ENCODE measurements around the gene EMC10.
"Not testable (repeated sequence)": the region's sequence is repeated elsewhere in the genome, so short reads cannot be mapped to it uniquely, and the experiment has no call there.

The EMC10 gene

DNA sequence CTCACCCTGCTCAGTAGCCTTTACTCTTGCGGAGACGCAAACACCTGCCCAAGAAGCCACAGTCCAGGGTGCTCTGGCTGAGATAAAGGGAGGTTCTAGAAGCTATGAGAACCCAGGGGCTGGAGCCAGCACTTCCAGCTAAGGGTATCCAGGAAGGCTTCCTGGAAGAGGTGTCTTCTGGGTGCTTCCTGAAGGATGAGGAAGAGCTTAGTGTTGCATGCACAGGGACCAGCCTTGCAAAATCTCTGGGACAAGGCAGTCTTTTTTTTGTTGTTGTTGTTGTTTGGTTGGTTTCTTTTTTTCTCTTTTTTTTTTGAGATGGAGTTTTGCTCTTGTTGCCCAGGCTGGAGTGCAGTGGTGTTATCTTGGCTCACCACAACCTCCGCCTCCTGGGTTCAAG, 23.1 kb upstream of the EMC10 start:
- no peak for DNase-seq

DNA sequence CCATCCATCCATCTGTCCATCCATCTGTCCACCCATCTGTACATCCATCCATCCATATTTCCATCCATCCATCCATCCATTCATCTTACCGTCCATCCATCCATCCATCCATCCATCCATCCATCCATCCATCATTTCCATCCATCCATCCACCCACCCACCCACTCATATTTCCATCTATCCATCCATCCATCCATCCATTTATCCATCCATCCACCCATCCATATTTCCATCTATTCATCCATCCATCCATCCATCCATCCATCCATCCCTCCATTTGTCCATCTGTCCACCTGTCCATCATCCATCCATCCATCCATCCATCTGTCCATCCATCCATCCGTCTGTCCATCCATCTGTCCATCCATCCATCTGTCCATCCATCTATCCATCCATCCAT, 20.3 kb upstream of the EMC10 start:
- no peak for DNase-seq

DNA sequence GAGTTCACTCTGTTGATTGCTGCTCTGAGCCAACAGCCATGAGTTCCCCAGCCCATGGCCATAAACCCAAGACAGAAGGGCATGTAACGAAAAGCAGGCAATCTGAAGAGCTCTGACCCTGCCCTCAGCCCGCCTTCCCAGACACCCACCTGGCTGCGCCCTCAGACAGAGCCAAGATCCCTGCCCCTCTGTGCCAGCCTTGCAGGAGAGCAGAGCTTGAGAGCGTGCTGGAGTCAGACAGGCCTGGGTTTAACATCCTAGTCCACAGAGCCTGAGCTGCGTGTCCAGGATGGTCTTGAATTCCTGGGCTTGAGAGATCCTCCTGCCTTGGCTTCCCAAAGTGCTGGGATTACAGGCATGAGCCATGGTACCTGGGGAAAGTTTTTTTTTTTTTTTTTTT, 19.0 kb upstream of the EMC10 start:
- DNase-seq = no peak

DNA sequence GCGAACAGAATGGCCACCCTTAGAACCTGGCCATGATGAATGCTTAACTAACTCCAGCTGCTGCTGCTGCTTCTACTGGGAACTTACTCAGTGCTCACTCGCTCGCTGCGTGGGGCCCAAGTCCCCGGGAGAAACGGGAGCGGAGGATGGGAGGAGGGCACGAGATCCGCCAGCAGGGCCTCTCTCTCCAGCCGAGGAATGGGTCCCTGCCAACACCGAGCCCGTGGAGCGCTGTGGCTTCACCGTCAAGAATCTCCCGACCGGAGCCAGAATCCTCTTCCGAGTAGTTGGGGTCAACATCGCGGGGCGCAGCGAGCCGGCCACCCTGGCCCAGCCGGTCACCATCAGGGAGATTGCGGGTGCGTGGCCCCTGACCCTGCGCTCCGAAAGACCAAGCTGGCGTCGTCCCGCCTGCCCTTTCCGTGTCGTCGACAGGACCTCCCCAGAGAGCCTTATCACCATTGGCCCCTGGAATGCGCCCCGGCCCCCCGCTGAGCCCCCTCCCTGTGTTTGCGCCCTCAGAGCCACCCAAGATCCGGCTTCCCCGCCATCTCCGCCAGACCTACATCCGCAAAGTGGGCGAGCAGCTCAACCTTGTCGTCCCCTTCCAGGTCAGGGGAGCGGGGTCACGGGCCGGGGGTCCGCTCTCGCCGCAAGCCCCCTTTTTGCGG, 17.8 kb upstream of the EMC10 start:
- no peak for DNase-seq

DNA sequence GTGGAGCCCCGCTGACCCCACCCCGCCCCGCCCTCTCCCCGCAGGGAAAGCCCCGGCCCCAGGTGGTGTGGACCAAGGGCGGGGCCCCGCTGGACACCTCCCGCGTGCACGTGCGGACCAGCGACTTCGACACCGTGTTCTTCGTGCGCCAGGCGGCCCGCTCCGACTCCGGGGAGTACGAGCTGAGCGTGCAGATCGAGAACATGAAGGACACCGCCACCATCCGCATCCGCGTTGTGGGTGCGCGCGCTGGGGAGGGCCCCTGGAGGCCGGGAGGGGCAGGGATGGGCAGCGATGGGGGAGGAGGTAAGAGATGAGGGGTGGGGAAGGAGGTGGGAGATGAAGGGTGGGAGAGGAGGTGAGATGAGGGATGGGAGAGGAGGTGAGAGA, 17.2 kb upstream of the EMC10 start:
- no peak for DNase-seq

DNA sequence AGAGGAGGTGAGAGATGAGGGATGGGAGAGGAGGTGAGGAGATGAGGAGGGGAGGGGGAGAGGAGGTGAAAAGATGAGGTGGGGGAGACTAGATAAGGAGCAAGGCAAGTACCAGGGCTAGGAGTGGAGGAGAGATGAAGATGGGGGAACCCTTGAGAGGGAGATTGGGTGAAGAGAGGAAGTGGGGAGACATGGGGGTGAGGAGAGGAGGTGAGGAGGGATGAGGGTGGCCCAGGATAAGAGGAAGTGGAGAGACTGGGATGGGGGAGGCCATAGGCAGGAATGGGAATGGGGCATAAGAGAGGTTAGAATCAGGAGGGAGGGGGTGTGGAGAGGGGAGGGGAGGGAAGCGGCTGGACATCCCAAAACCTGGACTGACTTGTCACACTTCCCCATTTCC, 16.7 kb upstream of the EMC10 start:
- no peak for DNase-seq

DNA sequence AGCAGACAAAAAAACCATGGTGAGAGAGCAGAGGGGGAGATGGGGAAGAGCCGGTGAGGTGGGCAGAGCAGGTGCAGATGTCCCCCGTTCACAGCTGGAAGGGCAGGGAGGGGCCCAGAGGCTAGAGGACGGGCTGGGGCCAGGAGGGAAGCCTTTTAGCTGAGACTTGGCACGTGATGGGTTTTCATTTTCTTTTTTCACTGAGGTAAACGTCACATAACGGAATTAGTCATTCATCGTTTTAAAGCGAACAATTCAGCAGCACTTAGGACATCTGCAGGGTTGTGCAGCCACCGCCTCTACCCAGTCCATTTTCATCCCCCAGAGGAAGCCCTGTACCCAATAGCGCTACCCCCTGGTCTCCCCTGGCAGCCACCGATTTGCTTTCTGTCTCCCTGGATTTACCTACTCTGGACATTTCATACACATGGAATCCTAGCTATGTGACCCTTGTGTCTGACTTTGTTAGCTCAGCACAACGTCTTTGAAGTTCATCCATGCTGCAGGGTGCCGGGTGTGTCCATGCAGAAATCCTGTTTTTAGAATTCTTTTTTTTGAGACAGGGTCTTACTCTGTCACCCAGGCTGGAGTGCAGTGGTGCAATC, 16.0 kb upstream of the EMC10 start:
- no peak for DNase-seq

DNA sequence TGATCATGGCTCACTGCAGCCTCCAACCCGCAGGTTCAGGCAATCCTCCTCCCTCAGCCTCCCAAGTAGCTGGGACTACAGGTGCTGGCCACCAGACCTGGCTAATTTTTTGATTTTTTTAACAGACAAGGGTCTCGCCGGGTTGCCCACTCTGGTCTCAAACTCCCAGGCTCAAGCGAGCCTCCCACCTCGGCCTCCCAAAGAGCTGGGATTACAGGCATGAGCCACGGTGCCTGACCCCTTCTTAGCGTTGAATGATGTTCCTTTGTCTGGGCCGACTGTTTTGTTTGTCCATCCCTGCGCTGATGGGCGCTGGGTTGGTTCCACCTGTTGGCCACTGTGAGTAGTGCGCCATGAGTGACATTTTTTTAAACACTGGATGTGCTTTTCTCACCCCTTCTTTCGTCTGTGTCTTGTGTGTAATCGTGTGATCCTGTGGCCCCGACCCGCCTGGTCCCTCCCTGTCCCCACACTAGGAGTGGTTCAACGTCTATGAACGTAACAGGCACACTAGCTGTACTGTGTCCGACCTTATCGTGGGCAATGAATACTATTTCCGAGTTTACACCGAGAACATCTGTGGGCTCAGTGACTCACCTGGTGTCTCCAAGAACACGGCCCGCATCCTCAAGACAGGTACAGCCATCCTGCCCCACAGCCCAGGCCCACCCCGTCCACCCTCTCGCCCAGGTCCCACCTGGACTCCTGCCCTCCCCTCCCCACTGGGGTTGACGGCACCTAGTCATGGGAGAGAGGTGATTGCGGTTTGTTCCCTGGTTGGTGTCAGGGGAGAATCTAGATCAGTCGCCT, 15.0 kb upstream of the EMC10 start:
- no peak for DNase-seq

DNA sequence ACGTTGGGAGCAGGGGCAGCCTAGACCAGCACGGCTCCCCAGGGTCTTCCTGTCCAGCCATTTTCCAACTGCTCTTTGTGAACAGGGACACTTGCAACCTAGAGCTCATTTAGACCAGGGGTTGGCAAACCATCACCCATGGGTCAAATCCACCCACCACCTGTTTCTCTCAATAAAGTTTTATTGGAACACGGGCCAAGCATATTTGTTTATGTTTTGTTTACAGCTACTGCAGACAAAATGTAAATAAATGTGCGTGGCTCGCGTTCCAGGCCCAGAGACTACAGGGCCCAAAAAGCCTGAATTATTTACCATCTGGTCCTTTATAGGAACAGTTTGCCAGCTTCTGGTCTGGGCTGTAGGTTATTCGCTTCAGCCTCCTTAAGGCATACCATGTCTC, 13.3 kb upstream of the EMC10 start:
- DNase-seq = no peak

DNA sequence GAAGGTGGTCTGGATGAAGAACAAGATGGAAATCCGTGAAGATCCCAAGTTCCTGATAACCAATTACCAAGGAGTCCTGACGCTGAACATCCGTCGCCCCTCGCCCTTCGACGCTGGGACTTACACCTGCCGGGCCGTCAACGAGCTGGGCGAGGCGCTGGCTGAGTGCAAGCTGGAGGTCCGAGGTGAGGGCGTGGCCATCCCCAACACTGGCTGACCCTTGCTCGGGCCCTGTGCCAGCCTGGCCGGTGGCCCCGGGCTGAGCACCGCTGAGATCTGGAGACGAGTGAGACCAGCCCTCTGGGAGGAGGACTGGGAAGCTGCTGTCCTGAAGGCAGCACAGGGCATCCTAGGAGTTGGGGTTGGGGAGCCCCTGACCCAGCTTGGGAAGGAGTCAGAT, 12.0 kb upstream of the EMC10 start:
- no peak for DNase-seq

DNA sequence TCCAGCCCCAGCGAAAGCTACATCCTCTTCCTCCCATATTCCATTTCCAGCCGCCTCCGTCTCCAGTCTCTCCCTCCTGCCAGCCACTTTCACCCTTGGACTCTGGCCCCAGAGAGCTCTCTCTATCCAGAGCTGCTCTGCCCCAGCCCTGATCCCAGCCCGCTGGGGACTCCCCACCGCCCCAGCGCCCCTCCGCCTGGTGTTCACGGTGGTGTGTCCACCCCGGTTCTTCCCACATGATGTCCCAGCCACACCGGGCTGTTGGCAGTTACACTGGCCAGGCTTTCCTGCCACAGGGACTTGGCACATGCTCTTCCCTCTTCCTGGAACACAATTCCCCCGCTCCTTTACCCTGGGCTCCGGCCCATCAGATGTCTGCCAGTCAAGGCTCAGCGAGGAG, 11.3 kb upstream of the EMC10 start:
- no peak for DNase-seq

DNA sequence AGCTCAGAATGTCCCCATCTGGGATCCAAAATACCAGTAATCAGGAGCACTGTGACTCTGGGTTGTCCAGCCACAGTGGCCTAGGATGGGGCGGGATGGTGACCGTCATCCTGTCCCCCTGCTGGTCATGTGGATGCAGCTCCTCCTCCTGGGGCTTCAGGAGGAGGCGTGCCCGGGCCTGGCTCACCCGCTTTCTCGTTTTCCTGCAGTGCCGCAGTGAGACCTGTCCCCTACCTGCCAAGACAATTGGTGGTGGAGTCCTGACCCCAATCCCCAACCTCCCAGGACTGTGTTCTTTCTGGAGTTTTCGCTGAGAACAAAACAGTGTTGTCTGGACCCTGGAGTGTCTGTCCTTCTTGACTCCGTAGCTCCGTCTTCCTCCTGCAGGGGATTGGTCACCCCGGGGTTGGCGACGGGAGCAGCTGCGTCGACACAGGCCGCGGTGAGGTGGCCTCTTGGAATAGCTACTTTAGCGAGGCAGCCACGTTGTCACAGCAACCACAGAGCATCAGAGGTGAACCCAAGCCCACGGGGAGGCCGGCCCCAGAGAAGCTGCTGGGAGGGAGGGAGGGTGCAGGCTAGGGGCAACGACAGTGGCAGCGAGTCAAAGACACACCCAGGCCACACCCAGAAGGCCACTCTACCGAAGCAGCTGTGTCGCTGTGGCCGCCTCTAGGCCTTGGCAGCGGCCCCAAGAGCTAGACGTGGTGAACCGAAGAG, 10.2 kb upstream of the EMC10 start:
- no peak for DNase-seq

DNA sequence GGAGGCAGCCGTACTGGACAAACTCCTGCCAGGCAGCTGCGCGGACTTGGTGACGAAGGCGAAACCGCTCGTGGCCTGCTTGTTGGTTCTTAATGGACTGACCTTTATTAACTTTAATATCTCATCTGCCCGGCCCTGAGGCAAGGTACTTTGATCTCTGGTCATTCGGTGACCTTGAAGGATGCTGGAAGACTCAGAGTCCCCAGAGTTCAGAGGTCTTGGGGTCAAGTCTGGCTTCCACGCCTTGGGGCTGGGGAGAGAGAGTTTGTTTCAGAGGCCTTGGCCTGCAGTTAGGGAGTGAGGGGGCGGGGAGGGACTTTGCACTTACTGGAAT, 9.6 kb upstream of the EMC10 start:
- DNase-seq = no peak

DNA sequence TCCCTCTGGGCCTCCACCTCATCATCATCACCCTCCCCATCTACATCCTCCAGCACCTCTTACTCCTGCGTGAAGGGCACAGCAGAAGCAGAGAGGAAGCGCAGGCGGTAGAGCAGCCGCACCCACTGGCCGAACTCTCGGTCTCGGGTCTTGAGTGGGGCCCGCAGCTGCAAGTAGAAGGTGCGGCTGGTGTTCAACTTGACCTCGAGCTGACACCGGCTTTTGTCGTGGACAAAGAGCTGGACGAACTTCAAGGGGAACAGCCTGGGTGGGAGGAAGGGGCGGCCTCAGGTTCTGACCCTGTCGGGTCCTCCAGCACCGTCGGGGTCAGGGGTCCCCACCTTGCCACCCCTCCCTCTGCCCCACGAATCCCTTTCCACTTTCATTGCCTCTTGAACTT, 8.7 kb upstream of the EMC10 start:
- DNase-seq = no peak

DNA sequence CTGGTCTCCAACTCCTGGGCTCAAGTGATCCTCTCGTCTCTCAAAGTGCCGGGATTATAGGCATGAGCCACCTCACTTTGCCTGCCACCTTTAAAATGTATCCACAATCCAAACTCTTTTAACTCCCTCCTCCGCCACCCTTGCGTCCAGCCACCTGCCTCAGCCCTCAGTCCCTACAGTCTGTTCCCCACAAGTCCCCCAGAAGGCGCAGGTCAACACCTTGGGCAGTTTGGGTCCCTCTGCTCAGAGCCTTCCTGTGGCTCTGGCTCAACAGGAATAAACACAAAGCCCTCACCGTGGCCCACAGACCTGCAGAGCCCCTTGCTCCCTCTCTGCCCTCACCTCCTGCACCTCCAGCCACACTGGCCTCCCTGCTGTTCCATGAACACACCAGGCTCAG, 7.5 kb upstream of the EMC10 start:
- DNase-seq = no peak

DNA sequence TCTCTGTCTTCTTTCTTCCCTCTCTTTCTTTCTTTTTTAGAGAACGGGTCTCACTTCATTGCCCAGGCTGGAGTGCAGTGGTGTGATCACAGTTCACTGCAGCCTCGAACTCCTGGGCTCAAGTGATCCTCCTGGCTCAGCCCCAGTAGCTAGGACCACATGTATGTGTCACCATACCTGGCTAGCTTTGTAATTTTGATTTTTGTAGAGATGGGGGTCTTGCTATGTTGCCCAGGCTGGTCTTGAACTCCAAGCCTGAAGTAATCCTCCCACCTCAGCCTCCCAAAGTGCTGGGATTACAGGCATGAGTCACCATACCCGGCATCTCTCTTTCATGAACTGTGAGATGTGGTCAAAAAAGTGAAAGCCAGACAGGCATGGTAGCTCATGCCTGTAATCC, 3.0 kb upstream of the EMC10 start:
- DNase-seq = not testable (repeated sequence)

DNA sequence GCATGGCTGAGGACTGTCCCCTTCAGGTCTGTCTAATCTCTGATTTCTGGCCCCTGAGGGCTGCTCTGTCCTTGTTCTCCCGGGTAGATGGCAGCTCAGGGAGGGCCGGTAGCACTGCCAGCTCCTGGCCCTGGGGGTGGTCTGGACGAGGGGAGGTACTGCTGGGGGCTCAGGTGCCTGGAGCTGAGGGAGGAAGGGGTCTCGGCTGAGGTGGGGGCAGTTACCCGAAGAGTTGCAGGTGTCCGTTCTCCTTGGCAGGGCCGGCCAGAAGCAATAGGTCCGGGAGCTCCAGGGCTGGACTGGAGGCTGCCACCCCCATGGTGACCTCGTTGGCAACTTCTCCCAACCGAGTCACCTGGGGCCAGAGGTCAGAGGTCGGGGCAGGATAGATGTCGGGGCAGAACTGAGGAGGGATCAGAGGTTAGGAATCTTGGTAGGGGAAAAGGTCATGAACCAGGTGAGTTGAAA, 1.2 kb upstream of the EMC10 start:
- DNase-seq = no peak

DNA sequence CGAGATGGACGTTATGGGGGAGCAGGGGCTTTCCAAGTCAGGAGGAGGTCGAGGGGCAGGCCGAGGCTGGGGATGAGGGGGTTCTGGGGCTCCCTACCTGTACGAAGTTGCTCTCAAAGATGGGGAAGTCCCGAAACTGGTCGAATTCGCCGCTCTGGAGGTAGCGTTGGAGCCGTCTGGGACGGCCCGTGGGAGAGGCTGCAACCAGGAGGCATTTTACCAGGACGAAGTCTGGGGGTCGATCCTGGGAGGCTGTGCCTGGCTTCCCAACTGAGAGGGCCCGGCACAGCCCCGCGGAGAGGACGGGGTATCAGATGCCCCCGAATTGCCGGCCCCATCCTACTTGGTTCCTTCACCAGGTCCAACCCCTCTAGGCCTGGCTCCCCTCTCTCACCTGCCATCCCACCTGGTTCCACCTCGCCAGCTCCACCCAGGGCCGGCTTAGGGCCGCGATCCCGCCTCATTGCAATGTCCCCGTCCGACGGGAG, 527 bp upstream of the EMC10 start:
- no peak for DNase-seq

DNA sequence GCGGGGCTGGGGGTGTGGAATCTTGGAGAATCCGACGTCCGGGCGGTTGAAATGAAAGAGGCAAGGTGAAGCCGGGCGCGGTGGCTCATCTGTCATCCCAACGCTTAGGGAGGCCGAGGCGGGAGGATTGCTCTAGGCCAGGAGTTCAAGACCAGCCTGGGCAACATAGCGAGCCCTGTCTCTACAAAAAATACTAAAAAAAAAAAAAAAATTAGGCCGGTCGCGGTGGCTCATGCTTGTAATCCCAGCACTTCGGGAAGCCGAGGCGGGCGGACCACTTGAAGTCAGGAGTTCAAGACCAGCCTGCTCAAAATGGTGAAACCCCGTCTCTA, 566 bp downstream of the EMC10 start:
- DNase-seq = no peak

DNA sequence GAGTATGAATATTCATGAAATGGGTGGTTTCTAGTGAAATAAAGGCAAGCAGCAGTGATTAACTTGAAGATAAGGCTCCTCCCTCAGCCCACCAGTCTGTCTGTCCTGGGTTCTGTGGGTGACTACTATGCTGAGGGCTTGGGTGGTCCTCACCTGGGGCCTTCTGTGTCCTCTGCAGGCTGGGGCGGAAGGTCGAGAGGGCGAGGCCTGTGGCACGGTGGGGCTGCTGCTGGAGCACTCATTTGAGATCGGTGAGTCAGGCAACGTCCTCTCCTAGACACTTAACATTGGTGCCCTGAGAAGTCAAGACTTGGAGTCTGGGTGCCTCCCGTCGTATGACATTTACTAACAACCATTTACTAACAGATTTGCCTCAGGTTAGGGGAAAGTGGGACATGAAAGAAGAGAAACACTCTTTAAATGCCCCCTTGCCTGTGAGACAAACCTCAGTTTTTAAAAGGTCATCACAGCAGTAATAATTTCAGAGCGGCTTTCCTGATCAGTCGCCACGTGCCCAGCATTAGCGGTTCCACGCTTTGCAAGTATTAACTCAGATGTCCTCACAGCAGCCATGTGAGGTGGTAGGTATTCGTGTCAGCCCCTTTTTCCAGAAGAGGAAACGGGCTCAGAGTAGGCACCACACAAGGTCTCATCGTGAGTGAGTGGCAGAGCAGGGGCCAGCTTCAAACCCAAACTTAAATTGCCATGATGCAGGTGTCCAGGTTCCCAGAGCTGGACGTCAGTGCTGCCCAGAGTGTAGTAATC, 1.6 kb downstream of the EMC10 start:
- no peak for DNase-seq

DNA sequence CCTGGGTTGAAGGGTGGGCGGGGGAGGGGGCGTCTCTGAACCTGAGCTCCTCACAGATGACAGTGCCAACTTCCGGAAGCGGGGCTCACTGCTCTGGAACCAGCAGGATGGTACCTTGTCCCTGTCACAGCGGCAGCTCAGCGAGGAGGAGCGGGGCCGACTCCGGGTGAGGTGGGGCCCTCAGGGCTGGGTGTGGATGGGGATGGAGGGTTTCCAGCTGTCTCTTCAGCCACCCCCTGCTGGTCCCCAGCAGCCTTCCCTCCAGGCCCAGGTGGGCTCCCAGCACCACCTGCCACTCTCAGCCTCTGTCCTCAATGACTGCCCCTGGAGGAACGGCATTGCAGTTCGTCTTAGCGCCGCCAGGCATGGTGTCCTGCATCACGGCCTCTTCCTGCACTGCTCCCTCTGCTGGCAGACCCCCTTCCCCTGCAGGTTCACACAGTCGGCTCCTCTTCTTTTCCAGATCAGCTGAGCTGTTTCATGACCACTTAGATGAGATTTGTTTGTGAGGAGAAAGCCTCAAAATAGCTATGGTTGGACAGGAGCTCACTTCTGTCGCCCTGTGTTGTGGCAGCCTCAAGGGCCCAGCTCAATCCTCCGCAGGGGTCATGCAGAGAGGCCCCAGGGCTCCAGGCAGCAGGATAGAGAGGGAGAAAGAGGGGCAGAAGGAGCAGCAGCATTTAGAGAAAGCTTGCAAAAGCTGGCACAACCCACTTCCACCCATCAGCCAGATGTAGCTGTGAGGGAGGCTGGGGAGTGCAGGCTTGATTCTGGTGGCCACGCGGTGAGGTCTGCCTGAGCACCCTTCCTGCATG, 2.8 kb downstream of the EMC10 start:
- DNase-seq = no peak

DNA sequence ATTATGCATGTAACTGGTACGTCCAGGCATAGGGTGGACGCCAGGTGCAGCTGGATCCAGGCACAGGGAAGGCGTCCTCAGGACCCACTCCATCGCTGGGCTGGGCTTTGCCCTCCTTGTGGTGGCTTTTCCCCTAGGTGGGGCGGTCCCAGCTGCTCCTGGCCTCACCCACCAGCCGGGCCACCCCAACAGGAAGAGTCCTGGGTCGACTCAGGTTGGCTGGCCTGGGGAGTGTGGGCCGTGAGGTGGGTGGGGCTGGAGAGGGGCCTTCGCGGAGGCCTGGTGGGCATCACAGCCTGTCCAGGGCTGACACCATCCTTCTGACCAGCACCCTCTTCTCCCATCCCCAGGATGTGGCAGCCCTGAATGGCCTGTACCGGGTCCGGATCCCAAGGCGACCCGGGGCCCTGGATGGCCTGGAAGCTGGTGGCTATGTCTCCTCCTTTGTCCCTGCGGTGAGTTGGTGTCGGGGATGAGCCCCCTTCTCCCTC, 3.5 kb downstream of the EMC10 start:
- DNase-seq = no peak
